IMR-90 (cell line): ENCODE measurements around the gene MAML3.

Experiments
- BHLHE40 ChIP-seq: fragments of 150-350 bp; IDR thresholded peaks from 2 replicates; pipeline ENCODE4 v1.6.1; 2016; ENCODE audit warnings: mild to moderate bottlenecking, low read depth, low read length
- CEBPB ChIP-seq: IDR thresholded peaks from 2 replicates; pipeline ENCODE4 v1.6.1; 2012; ENCODE audit warnings: low read depth, low read length, improper control_type of control experiment
- CHD1 ChIP-seq: IDR thresholded peaks from 2 replicates; pipeline ENCODE4 v1.6.1; 2012; ENCODE audit warnings: low read depth, low read length, improper control_type of control experiment
- CTCF ChIP-seq: conservative IDR thresholded peaks from 2 replicates; pipeline ENCODE4 v1.5.1; 2012; ENCODE audit warnings: mild to moderate bottlenecking, low read depth, low read length, improper control_type of control experiment
- ELK1 ChIP-seq: fragments of 150-350 bp; IDR thresholded peaks from 2 replicates; pipeline ENCODE4 v1.6.1; 2016; ENCODE audit warnings: low read depth, mild to moderate bottlenecking, low read length, moderate library complexity, borderline replicate concordance
- FOS ChIP-seq: fragments of 150-350 bp; IDR thresholded peaks from 2 replicates; pipeline ENCODE4 v1.6.1; 2016; ENCODE audit warnings: low read depth, low read length
- MAFK ChIP-seq: IDR thresholded peaks from 2 replicates; pipeline ENCODE4 v1.6.1; 2012; ENCODE audit warnings: low read depth, low read length, improper control_type of control experiment
- MAZ ChIP-seq: IDR thresholded peaks from 2 replicates; pipeline ENCODE4 v1.6.1; 2012; ENCODE audit warnings: low read depth, mild to moderate bottlenecking, low read length, improper control_type of control experiment, moderate library complexity, borderline replicate concordance
- POLR2A ChIP-seq: IDR thresholded peaks from 2 replicates; pipeline ENCODE4 v1.6.1; 2012; ENCODE audit warnings: mild to moderate bottlenecking, low read depth, low read length
- RAD21 ChIP-seq: IDR thresholded peaks from 2 replicates; pipeline ENCODE4 v1.6.1; 2012; ENCODE audit warnings: low read length, improper control_type of control experiment
- RCOR1 ChIP-seq: IDR thresholded peaks from 2 replicates; pipeline ENCODE4 v1.6.1; 2012; ENCODE audit warnings: mild to moderate bottlenecking, low read length, improper control_type of control experiment; ENCODE audit not compliant: insufficient replicate concordance
- RFX5 ChIP-seq: IDR thresholded peaks from 2 replicates; pipeline ENCODE4 v1.8.0; 2012; ENCODE audit warnings: low read depth, mild to moderate bottlenecking, low read length, moderate library complexity
- SMC3 ChIP-seq: fragments of 150-350 bp; IDR thresholded peaks from 2 replicates; pipeline ENCODE4 v1.6.1; 2016; ENCODE audit warnings: low read depth, mild to moderate bottlenecking, antibody characterized with exemption, low read length, moderate library complexity
- USF2 ChIP-seq: fragments of 150-350 bp; IDR thresholded peaks from 2 replicates; pipeline ENCODE4 v1.6.1; 2017; ENCODE audit warnings: mild to moderate bottlenecking, antibody characterized with exemption, low read length, low read depth

- TF ChIP-seq CTCF (no peak), FOS (no peak), POLR2A (no peak), RFX5 (no peak), USF2 (no peak), RAD21 (no peak), SMC3 (no peak), RCOR1 (no peak), ELK1 (no peak), CHD1 (no peak), BHLHE40 (no peak), CEBPB (no peak), MAFK (no peak), MAZ (no peak)
Observed at GRCh38 chr4:139669890-139670289, 484.1 kb downstream of the MAML3 start.
